BE2C (cell line): ENCODE results near the gene NUMB.

Experiments used
- DNase-seq: peaks from one replicate; pipeline ENCODE4 v3.0.0-alpha.2; 2020
- H3K27me3 ChIP-seq: fragments of 250-450 bp; sonication (Bioruptor Pico); 2 replicates; pipeline ENCODE4 v1.5.1; 2020; ENCODE audit warnings: mild to moderate bottlenecking
- H3K36me3 ChIP-seq: fragments of 250-450 bp; sonication (Bioruptor Pico); 2 replicates; pipeline ENCODE4 v1.5.1; 2020; ENCODE audit warnings: mild to moderate bottlenecking
- H3K4me1 ChIP-seq: fragments of 250-450 bp; sonication (Bioruptor Pico); 2 replicates; pipeline ENCODE4 v1.5.1; 2020
- H3K4me3 ChIP-seq: 2 replicates; pipeline ENCODE4 v1.5.1; 2011; ENCODE audit warnings: low read depth, low read length
- H3K9me3 ChIP-seq: fragments of 250-450 bp; sonication (Bioruptor Pico); 2 replicates; pipeline ENCODE4 v1.5.1; 2020
- TF ChIP-seq, protein P1 (sequence below): IDR thresholded peaks from 2 replicates; pipeline ENCODE4 v1.5.1; 2012; ENCODE audit warnings: mild to moderate bottlenecking, low read depth, low read length

NUMB gene

DNA sequence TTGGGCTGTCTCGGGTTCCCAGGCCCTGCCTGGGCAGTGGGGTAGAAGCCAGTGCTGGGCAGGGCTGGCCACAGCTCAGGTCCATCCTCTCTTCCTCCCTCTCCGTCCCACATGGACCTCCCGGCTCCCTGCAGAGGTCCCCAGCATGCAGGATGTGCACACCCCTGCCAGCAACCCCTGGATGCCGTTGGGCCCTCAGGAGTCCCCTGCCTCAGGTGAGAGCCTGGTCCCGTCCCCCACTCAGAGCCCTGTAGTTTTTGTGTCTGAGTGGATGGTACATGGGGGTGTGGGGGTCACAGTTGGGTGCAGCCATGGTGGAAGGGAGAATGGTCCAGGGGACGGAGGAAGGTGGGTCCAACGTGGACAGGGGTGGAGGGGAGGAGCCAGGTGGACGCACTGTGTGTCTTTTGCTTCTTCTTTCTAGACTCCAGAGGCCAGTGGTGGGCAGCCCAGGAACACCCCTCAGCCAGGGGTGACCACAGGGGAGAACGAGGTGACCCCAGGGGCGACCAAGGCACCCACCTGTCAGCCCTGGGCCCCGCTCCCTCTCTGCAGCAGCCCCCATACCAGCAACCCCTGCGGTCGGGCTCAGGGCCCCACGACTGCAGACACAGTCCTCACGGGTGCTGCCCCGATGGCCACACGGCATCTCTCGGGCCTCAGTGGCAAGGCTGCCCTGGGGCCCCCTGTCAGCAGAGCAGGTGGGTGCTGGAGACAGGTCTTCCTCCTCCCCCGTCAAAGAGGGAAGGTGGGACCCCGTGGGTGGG is 199.3 kb downstream of the NUMB start:
- no peaks in the 10 kb centered on the region for H3K27me3 ChIP-seq
- no peaks in the 10 kb centered on the region for H3K36me3 ChIP-seq
- no peak overlapping the region for H3K4me3 ChIP-seq
- TF ChIP-seq, protein P1, sequence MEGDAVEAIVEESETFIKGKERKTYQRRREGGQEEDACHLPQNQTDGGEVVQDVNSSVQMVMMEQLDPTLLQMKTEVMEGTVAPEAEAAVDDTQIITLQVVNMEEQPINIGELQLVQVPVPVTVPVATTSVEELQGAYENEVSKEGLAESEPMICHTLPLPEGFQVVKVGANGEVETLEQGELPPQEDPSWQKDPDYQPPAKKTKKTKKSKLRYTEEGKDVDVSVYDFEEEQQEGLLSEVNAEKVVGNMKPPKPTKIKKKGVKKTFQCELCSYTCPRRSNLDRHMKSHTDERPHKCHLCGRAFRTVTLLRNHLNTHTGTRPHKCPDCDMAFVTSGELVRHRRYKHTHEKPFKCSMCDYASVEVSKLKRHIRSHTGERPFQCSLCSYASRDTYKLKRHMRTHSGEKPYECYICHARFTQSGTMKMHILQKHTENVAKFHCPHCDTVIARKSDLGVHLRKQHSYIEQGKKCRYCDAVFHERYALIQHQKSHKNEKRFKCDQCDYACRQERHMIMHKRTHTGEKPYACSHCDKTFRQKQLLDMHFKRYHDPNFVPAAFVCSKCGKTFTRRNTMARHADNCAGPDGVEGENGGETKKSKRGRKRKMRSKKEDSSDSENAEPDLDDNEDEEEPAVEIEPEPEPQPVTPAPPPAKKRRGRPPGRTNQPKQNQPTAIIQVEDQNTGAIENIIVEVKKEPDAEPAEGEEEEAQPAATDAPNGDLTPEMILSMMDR: no peak
- H3K4me1 ChIP-seq: no peaks in the 10 kb centered on the region
- no peak for DNase-seq
- H3K9me3 ChIP-seq: no peaks in the 10 kb centered on the region

DNA sequence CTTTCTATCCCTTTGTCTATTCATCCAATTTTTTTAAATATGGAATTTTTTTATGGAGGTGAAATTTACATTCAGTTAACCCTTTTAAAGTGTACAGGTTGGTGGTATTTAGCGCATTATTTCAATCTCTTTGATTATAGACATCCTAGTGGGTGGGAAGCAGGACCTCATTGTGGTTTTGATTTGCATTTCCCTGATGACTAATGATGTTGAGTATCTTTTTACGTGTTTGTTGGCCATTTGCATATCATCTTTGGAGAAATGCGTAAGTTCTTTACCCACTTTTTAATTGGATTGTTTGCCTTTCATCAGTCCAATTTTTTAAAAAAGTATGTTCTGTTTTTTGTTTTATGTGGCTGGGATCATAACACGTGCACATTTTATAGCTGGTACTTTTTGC is 200.3 kb downstream of the NUMB start:
- TF ChIP-seq, protein P1: no peak
- DNase-seq: no peak
- no peaks in the 10 kb centered on the region for H3K27me3 ChIP-seq
- no peaks in the 10 kb centered on the region for H3K9me3 ChIP-seq
- no peaks in the 10 kb centered on the region for H3K36me3 ChIP-seq
- H3K4me1 ChIP-seq: no peaks in the 10 kb centered on the region
- H3K4me3 ChIP-seq: no peak overlapping the region

DNA sequence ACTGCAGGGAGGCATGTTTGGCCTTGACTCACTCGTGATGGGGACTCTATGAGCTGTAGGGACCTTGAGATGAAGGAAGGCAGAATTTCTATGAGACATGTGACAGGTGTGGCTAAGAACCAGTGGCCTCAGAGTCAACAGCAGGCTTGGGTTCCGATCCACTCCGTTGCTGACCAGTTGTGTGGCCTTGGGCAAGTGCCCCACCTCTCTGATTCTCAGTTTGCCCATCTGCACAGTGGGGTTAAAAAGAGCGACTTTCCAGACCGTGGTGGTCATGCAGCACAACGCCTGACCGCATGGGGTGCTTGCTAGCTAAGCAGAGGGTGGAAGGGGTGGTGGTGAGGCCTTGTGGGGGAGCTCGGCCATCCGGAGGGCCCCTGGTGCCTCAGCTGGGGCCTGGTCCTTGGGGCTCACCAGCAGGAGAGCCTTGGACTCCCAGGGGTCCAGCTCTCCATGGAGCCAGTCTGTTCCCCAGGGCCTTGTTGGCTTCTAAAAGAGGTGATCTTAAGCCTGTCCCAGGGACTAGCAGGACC is 202.6 kb downstream of the NUMB start:
- H3K36me3 ChIP-seq: no peaks in the 10 kb centered on the region

GRCh38 chr14:73255005-73255400 is 203.3 kb downstream of the NUMB start:
- Histone ChIP-seq H3K9me3 (no peaks in the 10 kb centered on the region), H3K4me1 (no peaks in the 10 kb centered on the region), H3K36me3 (no peaks in the 10 kb centered on the region), H3K4me3 (no peak overlapping the region), H3K27me3 (no peaks in the 10 kb centered on the region)
- TF ChIP-seq, protein P1: no peak
- DNase-seq: no peak

More for the DNA sequence above, 202.6 kb downstream of the NUMB start:
- H3K9me3 ChIP-seq: no peaks in the 10 kb centered on the region
- H3K4me3 ChIP-seq: no peak overlapping the region
- TF ChIP-seq, protein P1: no peak
- no peak for DNase-seq
- no peaks in the 10 kb centered on the region for H3K27me3 ChIP-seq
- no peaks in the 10 kb centered on the region for H3K4me1 ChIP-seq

- Histone ChIP-seq H3K4me3 (no peak overlapping the region), H3K4me1 (no peaks in the 10 kb centered on the region), H3K9me3 (no peaks in the 10 kb centered on the region), H3K27me3 (no peaks in the 10 kb centered on the region), H3K36me3 (no peaks in the 10 kb centered on the region)
- TF ChIP-seq, protein P1: no peak
- DNase-seq: no peak
Observed at GRCh38 chr14:73254247-73255004, 203.9 kb downstream of the NUMB start.

DNA sequence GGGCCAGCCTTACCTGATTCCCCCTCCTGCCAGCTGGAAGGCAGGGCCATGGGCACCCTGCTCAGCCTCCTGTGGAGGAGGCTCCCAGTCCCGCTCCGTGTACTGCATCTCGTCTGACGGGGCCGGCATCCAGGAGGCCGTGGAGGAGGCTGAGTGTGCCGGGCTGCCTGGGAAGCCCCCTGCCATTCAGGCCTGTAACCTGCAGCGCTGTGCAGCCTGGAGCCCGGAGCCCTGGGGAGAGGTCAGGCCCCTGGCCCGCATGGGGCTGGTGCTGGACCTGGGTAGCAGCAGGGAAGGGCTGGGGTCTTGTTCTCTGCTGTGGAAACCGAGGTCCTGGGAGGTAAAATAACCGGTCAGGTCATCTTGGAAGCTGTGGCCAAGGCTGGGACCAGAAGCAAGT is 204.6 kb downstream of the NUMB start:
- TF ChIP-seq, protein P1: no peak
- no peaks in the 10 kb centered on the region for H3K36me3 ChIP-seq
- H3K4me1 ChIP-seq: no peaks in the 10 kb centered on the region
- no peak overlapping the region for H3K4me3 ChIP-seq
- no peaks in the 10 kb centered on the region for H3K9me3 ChIP-seq
- no peaks in the 10 kb centered on the region for H3K27me3 ChIP-seq
- DNase-seq: no peak
